NCI-H128 (cell line): ENCODE data around the gene USP38.
"Not testable (repeated sequence)": the region's sequence is repeated elsewhere in the genome, so short reads cannot be mapped to it uniquely, and the experiment has no call there.

Source experiments
- DNase-seq: peaks from one replicate; lab custom pipeline; 2025; ENCODE audit not compliant: unreplicated experiment; lab: John Stamatoyannopoulos, UW

Gene USP38

DNA sequence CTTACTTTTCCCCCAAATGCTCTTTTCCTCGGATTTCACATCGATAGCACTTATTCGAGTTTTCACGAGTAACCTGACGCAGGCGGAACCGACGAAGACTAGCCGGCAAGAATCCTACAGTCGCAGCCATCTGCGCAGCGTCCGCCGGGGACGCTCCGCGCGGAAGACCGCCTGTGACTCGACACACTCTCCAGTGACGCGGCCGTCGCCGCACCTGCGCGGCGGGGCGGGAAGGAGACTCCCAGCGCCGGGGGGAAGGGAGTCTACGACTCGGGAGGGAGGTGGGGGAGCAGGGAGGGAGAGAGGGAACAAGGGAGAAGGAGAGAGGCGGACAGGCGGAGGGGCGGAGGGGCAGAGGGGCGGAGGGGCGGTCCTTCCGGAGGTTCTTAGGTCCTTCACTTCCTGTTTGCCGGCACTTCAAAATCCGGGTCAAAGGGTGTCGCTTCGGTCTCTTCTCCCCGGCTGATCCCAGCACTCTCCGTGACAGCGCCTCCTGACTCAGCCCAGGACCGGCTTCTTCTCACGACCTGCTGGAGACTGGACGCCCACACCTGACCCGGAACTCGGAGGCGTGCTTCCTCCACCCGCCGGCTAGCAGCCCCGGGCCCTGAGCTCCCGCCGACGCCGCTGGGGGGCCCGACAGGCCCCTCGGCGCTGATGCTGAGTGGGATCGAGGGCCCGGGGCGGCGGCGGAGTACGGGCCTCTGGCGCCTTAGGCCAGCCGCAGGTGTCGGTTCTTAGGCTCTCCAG, at the start of gene USP38:
Gene USP38 (plus strand): TSS at position 415 of the 750 bp plus-strand sequence. CDS start 534 bp downstream, outside the sequence.
- peak; percentile 86 for DNase-seq

- DNase-seq, result no peak
These were observed 49.4 kb upstream of the USP38 start for GRCh38 chr4:143135358-143135757.

DNA sequence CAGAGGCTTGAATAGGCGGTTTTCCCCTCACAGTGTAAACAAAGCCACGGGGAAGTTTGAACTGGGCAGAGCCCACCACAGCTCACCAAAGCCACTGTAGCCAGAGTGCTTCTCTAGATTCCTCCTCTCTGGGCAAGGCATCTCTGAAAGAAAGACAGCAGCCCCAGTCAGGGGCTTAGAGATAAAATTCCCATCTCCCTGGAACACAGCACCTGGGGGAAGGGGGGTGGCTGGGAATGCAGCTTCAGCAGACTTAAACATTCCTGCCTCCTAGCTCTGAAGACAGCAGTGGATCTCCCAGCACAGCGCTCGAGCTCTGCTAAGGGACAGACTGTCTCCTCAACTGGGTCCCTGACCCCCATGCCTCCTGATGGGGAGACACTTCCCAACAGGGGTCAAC, 44.0 kb upstream of the USP38 start:
- DNase-seq, result no peak

DNA sequence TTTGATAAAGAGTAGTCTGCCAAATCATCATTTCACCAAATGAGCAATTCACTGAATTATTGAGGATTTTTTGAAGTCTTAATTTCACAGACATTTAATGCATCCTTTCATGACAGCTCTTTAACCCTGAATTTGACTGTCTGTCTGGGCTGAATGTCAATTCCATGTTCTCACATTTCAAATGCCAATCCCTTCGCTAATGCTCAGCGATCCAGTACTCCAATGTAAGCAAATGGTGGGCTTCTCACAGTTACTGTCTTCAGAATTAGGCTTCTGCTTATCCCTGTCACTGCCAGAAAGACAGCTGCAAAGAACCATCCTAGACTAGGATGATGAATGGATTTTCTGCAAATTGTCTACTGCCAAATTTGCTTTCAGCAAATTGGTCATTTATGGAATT, 36.2 kb upstream of the USP38 start:
- no peak for DNase-seq

DNA sequence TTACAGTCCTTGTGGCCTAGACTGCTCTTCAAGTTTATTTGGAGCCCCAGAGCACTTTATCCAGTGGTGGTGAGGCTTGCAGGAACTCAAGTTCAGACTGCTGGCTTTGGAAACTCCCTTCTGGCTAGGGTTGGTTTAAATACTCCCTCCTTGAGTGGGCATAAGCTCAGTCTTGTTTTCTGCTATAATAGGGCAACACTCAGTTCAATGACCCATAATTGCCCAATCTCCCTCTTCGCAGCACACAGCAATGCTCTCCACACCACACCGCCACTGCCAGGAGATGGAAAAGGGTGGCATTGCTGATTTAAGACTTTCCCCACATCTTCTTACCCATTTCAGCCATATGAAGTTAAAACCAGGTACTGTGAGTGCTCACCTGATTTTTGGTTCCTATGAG, 27.9 kb upstream of the USP38 start:
- no peak for DNase-seq

DNA sequence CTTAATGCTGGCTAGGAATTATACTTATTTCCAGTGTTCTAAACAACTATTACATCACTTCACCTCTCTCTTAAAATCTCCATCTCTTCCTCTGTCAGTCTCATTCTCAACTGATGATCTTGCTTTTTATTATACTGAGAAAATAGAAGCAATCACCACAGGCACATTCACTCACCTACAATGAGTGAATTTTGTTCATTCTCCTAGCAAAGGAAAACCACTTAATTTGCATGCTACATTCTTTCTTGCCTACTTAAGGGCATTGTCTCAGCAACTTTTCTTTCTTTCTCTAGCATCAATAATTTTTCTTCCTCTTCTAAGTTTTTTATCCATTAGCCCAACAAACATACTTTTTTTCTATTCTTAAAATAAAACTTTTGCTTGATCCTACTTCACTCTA, 21.1 kb upstream of the USP38 start:
- no peak for DNase-seq

DNA sequence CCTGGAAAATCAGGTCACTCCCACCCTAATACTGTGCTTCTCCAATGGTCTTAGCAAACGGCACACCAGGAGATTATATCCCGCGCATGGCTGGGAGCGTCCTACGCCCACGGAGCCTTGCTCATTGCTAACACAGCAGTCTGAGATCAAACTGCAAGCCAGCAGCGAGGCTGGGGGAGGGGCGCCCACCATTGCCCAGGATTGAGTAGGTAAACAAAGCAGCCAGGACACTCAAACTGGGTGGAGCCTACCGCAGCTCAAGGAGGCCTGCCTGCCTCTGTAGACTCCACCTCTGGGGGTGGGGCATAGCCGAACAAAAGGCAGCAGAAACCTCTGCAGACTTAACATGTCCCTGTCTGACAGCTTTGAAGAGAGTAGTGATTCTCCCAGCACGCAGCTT, 18.0 kb upstream of the USP38 start:
- not testable (repeated sequence) for DNase-seq

GRCh38 chr4:143178923-143179322, 5.8 kb upstream of the USP38 start:
- no peak for DNase-seq

DNA sequence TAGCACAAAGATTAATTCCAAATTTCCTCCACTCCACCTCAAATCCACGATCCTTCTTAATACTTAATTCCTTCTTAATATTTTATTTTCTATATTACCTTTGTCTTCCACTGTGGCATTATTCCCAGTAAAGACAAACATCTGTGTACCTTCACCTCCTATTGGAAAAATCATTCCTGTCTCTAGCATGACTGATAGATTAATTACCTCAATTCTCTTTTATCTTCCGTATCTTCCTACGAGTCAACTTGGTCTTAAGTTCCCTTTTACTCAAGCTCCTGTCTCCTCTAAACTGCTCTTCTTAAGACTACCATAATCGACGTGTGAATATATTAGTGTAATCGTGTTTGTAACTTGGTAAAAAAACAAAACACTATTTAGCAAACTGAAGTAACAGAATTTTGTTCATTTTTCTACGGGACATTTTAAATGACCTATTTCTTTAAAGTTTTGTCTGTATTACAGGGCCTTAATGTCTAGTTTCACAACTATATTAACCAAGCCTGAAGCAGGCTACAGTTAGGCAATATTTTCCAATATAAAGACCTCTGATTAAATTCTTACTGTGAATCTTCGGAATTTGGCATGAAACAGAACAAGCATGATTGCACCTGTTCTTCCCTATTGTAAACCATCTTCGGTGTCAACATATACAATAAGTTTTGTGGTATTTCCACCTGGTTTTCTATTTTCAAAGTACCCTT, 1.1 kb upstream of the USP38 start:
- DNase-seq, result no peak

DNA sequence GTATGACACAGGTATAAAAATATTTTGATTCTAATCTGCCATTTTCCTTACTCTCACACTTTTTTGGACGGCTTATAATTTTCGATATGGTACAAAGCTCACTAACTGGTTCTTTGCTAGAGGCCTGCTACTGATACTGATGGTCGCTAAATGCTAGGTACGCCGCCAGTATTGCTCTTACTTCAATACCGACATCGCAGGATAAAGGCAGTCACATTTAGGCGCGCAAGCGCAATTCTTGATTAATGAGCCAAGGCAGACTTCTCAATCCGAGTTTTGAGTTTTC, 557 bp upstream of the USP38 start:
- no peak for DNase-seq

GRCh38 chr4:143185253-143186107, 763 bp downstream of the USP38 start:
- DNase-seq, result no peak

DNA sequence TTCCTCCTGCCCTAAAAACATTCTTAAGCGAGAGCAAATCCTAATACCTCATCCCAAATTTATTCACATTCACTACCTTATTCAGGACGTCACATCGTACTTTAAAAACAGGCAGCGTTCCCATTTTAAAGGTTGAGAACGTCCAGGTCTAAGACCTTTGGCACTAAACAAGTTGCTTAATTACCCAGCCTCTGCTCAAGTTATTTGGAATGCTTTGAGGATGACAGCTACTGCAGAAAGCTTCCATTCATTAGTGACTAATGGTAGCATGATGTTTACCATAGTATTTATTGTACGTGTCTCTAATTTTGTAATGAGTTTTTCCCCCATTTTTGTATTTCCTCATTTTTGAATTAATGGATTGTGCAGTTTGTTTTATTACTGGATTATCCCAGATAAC, 1.5 kb downstream of the USP38 start:
- DNase-seq, result no peak

- no peak for DNase-seq
These were observed 1.9 kb downstream of the USP38 start for GRCh38 chr4:143186649-143187048.

GRCh38 chr4:143188136-143189088, 3.7 kb downstream of the USP38 start:
- DNase-seq, result no peak

DNA sequence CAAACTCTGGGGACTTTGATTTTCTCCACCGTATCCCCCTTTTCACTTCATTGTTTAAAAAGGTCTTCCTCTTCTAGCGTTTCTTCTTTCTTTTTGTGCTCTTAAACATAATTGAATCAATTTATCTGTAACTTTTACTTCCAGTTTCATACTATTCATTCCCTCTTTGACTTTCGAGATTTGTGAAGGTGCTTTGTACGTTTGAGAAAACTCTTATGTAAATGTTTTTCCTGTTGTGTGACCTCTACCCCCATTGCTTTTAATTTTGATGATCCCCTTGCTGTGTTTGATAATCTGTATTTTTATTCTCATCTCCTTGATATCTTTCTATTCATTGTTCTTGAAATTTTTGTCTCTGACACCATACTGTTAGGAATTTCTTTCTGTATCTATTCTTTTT, 4.8 kb downstream of the USP38 start:
- DNase-seq, result no peak

DNA sequence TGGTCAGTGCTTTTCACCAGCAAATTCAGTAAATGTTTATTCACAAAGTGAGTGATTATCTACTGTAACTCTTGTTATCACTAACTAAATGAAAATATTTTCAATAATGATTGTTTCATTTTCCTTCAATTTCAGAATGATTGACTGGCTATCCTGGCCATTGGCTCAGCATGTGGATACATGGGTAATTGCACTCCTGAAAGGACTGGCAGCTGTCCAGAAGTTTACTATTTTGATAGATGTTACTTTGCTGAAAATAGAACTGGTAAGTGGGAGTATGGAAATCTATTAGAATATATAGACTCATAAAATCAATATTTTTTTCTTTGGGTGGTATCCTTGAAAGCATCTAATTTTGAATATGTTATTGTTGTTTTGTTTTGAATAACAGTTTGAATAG, 10.9 kb downstream of the USP38 start:
- no peak for DNase-seq

DNA sequence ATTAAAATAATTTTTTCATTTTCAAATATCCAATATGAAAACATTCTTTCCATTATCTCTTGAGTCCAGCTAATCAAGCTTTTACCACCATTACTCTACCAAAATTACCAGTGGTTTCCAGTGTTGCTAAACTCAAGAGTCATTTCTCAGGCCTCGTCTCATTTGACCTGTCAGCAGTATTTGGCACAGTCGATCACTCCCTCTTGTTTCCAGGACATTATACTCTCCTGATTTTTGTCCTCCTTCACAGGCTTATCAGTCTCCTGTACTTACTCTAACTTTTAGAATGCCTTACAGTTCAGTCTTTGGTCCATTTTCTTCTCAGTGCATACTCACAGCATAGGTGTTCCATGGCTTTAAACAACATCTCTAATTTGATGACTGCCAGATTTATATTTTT, 11.6 kb downstream of the USP38 start:
- no peak for DNase-seq

DNA sequence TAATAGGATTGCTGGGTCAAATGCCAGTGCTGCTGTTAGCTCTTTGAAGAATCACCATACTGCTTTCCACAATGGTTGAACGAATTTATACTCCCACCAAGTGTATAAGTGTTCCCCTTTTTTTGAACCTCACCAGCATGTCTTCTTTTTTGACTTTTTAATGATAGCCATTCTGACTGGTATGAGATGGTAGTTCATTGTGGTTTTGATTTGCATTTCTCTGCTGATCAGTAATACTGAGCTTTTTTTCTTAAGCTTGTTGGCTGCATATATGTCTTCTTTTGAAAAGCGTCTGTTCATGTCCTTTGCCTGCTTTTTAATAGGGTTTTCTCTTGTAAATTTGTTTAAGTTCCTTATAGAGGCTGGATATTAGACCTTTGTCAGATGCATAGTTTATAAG, 14.8 kb downstream of the USP38 start:
- no peak for DNase-seq

GRCh38 chr4:143202824-143203223, 18.1 kb downstream of the USP38 start:
- DNase-seq, result no peak

GRCh38 chr4:143203577-143203976, 18.9 kb downstream of the USP38 start:
- no peak for DNase-seq

DNA sequence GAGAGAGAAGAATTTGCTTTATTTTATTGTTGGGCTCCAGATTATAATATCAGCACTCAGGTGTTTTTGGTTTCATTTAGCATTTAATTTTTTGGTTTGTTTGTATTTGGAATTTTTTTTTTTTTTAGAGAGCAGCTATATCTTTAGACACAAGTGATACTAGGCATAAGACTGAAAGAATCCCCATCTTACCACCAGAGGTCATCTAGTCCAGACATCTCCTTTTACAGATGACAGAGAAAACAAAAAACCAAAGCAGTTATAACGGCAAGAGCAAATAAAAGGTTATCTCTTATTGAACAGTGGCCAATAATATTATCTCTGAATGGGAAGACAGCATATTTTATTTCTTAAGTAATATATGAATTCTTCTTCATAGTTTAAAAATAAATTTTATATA, 22.8 kb downstream of the USP38 start:
- no peak for DNase-seq
